Vagina (tissue), 2 donors: ENCODE data around the gene AGPAT4. TPM values are rescaled to one million over a fixed set of nuclear protein-coding genes. Genes with fewer than 3 reads are reported as not detected.

ENCODE experiments used
- DNase-seq, 2 donors: peaks; one replicate each; pipeline ENCODE4 v3.0.0-alpha.2; 2017; ENCODE audit errors: extremely low spot score in 2 of 2
- H3K27ac ChIP-seq: fragments of 200-600 bp; sonication (generic); one replicate; pipeline ENCODE4 v1.5.1; 2019
- H3K27me3 ChIP-seq: fragments of 200-600 bp; sonication (generic); one replicate; pipeline ENCODE4 v1.5.1; 2019
- H3K36me3 ChIP-seq, 2 donors: fragments of 200-600 bp; sonication (generic); one replicate each; pipeline ENCODE4 v1.5.1; 2017 to 2019
- H3K4me1 ChIP-seq: fragments of 200-600 bp; sonication (generic); one replicate; pipeline ENCODE4 v1.5.1; 2019
- H3K4me3 ChIP-seq, 2 donors: fragments of 200-600 bp; sonication (generic); 1 replicate in 1 of 2; 2 replicates in 1 of 2; pipeline ENCODE4 v1.5.1; 2016 to 2019
- H3K9me3 ChIP-seq: fragments of 200-600 bp; sonication (generic); one replicate; pipeline ENCODE4 v1.5.1; 2019
- CTCF ChIP-seq, 3 experiments: fragments of 450-650 bp in 2 of 3; fragments of 200-600 bp in 1 of 3; sonication (generic) in 1 of 3; IDR thresholded peaks; one replicate each; pipeline ENCODE4 v1.5.1; 2017 to 2019; ENCODE audit warnings: antibody characterized with exemption in 3 of 3, mild to moderate bottlenecking in 2 of 3, moderate library complexity in 2 of 3
- POLR2A ChIP-seq, 2 donors: fragments of 450-650 bp; IDR thresholded peaks; one replicate each; pipeline ENCODE4 v1.6.1; 2017; ENCODE audit warnings: antibody characterized with exemption in 2 of 2, mild to moderate bottlenecking in 2 of 2, moderate library complexity in 2 of 2
- POLR2AphosphoS5 ChIP-seq, 2 donors: sonication (generic); formaldehyde crosslinking; IDR thresholded peaks; one replicate each; pipeline ENCODE4 v1.9.0; 2017; ENCODE audit warnings: antibody characterized with exemption in 2 of 2, mild to moderate bottlenecking in 2 of 2, low read depth in 1 of 2; ENCODE audit not compliant: insufficient read depth in 1 of 2
- intact Hi-C: fragments of 100-400 bp; cut with DNase I; formaldehyde crosslinking; loops from one replicate; pipeline ENCODE4 v1.15.1; 2023
- total RNA-seq: library from RNA; depleted of rRNA; stranded (reverse); fragments of >200 nt; gene quantifications from one replicate; pipeline ENCODE4 v1.2.3, GENCODE V29; 2016

AGPAT4 gene
- total RNA-seq, 1 donor from 2014 or later: 6.9 TPM

DNA sequence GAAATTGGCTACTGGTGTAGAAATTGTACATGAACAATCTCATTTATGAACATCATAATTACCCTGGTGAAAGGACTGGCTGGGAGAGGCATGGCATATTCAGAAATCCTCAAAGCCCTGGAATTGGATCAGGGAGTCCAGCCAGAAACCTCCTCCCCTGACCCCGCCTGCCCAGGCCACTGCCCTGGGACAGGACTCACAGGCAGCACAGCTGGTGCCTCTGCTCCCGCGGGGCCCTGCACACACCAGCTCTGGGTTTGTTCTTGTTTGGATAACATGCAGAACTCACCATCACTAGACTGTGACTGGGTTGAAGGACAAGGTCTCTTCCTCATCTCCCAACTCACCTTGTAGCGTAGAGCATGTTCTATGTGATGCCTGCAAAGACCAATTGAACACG lies 56.2 kb downstream of the AGPAT4 start:
- Histone ChIP-seq H3K4me3 (no peak overlapping the region), H3K4me1 (no peaks in the 10 kb centered on the region), H3K27me3 (no peaks in the 10 kb centered on the region), H3K36me3 (no peaks in the 10 kb centered on the region), H3K27ac (no peak overlapping the region), H3K9me3 (no peaks in the 10 kb centered on the region)
- intact Hi-C loops: no loop called here
- TF ChIP-seq POLR2AphosphoS5 (IDR thresholded peaks at IDR 0.05; ENCODE audit: insufficient read depth in 1 of 2, low read depth in 1 of 2) (no peak), CTCF (IDR thresholded peaks at IDR 0.05) (no peak), POLR2A (IDR thresholded peaks at IDR 0.05) (no peak)
- DNase-seq: no peak

DNA sequence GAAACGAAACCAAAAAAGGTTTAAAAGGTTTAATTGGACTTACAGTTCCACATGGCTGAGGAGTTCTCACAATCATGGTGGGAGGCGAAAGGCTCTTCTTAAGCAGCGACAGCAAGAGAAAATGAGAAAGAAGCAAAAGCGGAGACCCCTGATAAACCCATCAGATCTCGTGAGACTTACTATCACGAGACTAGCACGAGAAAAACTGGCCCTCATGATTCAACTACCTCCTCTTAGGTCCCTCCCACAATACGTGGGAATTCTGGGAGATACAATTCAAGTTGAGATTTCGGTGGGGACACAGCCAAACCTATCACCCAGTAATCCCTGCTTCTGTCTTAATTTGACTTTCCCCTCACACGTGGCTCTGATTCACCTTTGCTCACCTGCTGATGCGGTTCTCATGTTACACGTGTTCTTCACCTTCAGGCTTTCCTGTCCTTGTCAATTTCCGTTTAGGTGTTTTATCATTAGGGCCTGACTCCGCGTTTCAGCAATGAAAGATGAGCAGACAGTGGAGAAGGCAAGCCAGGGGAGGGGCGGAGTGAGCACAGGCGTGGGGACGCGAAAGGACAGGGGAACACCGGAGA lies 57.1 kb downstream of the AGPAT4 start:
- intact Hi-C loops: no loop called here
- no peak for DNase-seq
- Histone ChIP-seq H3K4me1 (no peaks in the 10 kb centered on the region), H3K36me3 (no peaks in the 10 kb centered on the region), H3K9me3 (no peaks in the 10 kb centered on the region), H3K27me3 (no peaks in the 10 kb centered on the region), H3K27ac (no peak overlapping the region), H3K4me3 (no peak overlapping the region)
- no peak for TF ChIP-seq CTCF (IDR thresholded peaks at IDR 0.05)
- TF ChIP-seq POLR2AphosphoS5 (IDR thresholded peaks at IDR 0.05; ENCODE audit: insufficient read depth in 1 of 2, low read depth in 1 of 2): no peak
- TF ChIP-seq POLR2A (IDR thresholded peaks at IDR 0.05): no peak

DNA sequence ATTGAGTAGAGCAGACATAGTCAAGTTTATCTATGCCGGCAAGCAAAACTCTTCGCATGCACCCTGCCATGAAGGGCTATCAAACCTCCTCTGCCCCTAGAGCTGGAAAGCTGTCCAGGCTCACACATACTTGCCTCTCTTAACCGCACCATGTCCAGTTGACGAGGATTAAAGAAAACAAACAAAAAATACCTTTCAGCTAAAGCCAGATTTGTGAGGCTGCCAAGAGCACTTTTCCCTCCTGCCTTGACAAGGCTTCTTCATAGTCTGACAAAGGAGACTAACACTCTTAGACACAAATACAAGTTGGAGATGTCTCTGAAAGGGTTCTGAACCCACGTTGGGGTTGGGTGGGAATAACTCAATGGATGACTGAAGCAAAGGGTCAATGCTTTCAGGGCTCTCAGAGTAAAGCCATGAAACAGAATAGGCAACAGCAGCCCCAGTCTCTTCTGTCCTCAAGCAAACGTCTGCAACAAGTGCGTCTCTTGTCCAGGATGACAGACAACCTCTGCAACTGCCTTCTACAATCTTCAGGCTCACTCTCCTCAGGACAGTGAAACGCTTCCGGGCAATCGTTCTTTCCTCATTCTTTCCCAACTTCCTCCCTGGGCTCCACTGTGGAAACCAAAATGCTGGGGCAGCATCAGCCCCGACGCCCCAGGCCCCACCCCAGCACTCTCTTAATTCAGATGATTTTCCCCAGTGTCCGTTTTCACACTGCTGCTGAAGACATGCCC lies 57.8 kb downstream of the AGPAT4 start:
- intact Hi-C loops: no loop called here
- Histone ChIP-seq H3K27me3 (no peaks in the 10 kb centered on the region), H3K9me3 (no peaks in the 10 kb centered on the region), H3K36me3 (no peaks in the 10 kb centered on the region), H3K27ac (no peak overlapping the region), H3K4me1 (no peaks in the 10 kb centered on the region), H3K4me3 (no peak overlapping the region)
- no peak for DNase-seq
- TF ChIP-seq POLR2A (IDR thresholded peaks at IDR 0.05) (no peak), POLR2AphosphoS5 (IDR thresholded peaks at IDR 0.05; ENCODE audit: insufficient read depth in 1 of 2, low read depth in 1 of 2) (no peak), CTCF (IDR thresholded peaks at IDR 0.05) (no peak)

- no peak overlapping the region for H3K4me3 ChIP-seq
- no peak overlapping the region for H3K27ac ChIP-seq
- no peaks in the 10 kb centered on the region for H3K4me1 ChIP-seq
- H3K9me3 ChIP-seq: no peaks in the 10 kb centered on the region
- no peak for TF ChIP-seq CTCF (IDR thresholded peaks at IDR 0.05)
- no peak for TF ChIP-seq POLR2AphosphoS5 (IDR thresholded peaks at IDR 0.05; ENCODE audit: insufficient read depth in 1 of 2, low read depth in 1 of 2)
- TF ChIP-seq POLR2A (IDR thresholded peaks at IDR 0.05): no peak
- H3K36me3 ChIP-seq: no peaks in the 10 kb centered on the region
- H3K27me3 ChIP-seq: no peaks in the 10 kb centered on the region
- DNase-seq: no peak
- intact Hi-C loops: no loop called here
Measured at GRCh38 chr6:161215193-161215592, 58.7 kb downstream of the AGPAT4 start.

DNA sequence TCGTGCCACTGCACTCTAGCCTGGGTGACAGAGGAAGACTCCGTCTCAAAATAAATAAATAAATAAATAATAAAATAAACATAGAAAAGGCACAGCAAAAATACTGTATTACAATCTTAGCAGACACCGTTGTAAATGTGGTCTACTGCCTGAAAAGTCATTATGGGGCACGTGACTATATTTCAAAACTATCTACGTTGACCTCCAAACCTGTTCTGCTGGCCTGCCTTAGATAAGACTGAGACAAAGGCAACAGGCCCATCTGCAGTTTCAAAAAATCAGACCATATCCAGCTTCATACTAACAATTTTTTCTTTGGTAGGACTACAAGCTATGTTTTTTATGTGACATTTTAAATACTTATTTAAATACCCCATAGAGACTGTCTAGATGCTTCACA lies 59.1 kb downstream of the AGPAT4 start:
- Histone ChIP-seq H3K27me3 (no peaks in the 10 kb centered on the region), H3K9me3 (no peaks in the 10 kb centered on the region), H3K4me3 (no peak overlapping the region), H3K36me3 (no peaks in the 10 kb centered on the region), H3K27ac (no peak overlapping the region), H3K4me1 (no peaks in the 10 kb centered on the region)
- TF ChIP-seq POLR2AphosphoS5 (IDR thresholded peaks at IDR 0.05; ENCODE audit: insufficient read depth in 1 of 2, low read depth in 1 of 2) (no peak), CTCF (IDR thresholded peaks at IDR 0.05) (no peak), POLR2A (IDR thresholded peaks at IDR 0.05) (no peak)
- intact Hi-C loops: no loop called here
- no peak for DNase-seq
